ENCODE results near the gene SLC39A9. TPM values are rescaled to one million over a fixed set of nuclear protein-coding genes. Genes with fewer than 3 reads are reported as not detected.

The SLC39A9 gene
- total RNA-seq, 1 experiment from 2014 or later, result 63.4 TPM

GRCh38 chr14:69506241-69506595 is 107.7 kb downstream of the SLC39A9 start:
- H3K4me1 ChIP-seq (ENCODE audit: control insufficient read depth, insufficient read depth, low read length), result no peaks in the 10 kb centered on the region
- H3K27ac ChIP-seq (ENCODE audit: low read length), result no peak overlapping the region
- no peak for TF ChIP-seq CTCF (IDR thresholded peaks at IDR 0.05)
- no peak for TF ChIP-seq REST (IDR thresholded peaks at IDR 0.05; ENCODE audit: insufficient read depth in 1 of 2, low read depth in 2 of 2, low read length in 1 of 2)
- no peak for TF ChIP-seq SIN3A (IDR thresholded peaks at IDR 0.05; ENCODE audit: borderline replicate concordance, insufficient read depth, low read depth, low read length)
- TF ChIP-seq TCF7L2 (IDR thresholded peaks at IDR 0.05; ENCODE audit: low read depth, low read length), result no peak
- no peak for TF ChIP-seq POLR2AphosphoS5 (IDR thresholded peaks at IDR 0.05; ENCODE audit: low read depth, low read length)
- no peaks in the 10 kb centered on the region for H3K9me3 ChIP-seq (ENCODE audit: control insufficient read depth, insufficient read depth, low read depth, low read length)
- H3K36me3 ChIP-seq (ENCODE audit: control insufficient read depth, insufficient read depth, low read length), result no peaks in the 10 kb centered on the region
- no TSS peak for BruUV-seq (replicated peaks)
- no peak overlapping the region for H3K4me3 ChIP-seq (ENCODE audit: low read depth in 2 of 2, low read length in 2 of 2)
- ChIA-PET CTCF (no interaction called here), POLR2A (no interaction called here)
- H3K27me3 ChIP-seq (ENCODE audit: control insufficient read depth, insufficient read depth, low read length), result no peaks in the 10 kb centered on the region
- in situ Hi-C loops (cut with HindIII; ENCODE audit: low pct_unique_long_range_greater_than_20kb, low sequenced_read_pairs), result no loop called here
- intact Hi-C loops (cut with micrococcal nuclease; ENCODE audit: unreplicated experiment), result no loop called here
- DNase-seq (ENCODE audit: low read depth, low spot score), result no peak
- no peak for ATAC-seq

Other genes with a start within 250 kb of the SLC39A9 start
- 27.6 TPM for gene DCAF5, start 245.6 kb upstream of the SLC39A9 start, total RNA-seq (2021; ENCODE audit: unreplicated experiment)
- gene EXD2, start 207.2 kb upstream of the SLC39A9 start, total RNA-seq (2021; ENCODE audit: unreplicated experiment), result 9.5 TPM
- gene GALNT16, start 138.5 kb upstream of the SLC39A9 start, total RNA-seq (2021; ENCODE audit: unreplicated experiment), result 0.72 TPM
- 222 TPM for gene ERH, start 393 bp upstream of the SLC39A9 start, total RNA-seq (2021; ENCODE audit: unreplicated experiment)
- 0.08 TPM for gene PLEKHD1, start 86.0 kb downstream of the SLC39A9 start, total RNA-seq (2021; ENCODE audit: unreplicated experiment)
- gene CCDC177, start 176.2 kb downstream of the SLC39A9 start, total RNA-seq (2021; ENCODE audit: unreplicated experiment), result not detected
- 10.9 TPM for gene SUSD6, start 212.9 kb downstream of the SLC39A9 start, total RNA-seq (2021; ENCODE audit: unreplicated experiment)

All from Panc1 (cell line).